RWPE2 (cell line): ENCODE data around the gene DYNLT2.

Experiments
- ATAC-seq: fragments of 200-7000 bp; cut with Tn5 transposase; 3 replicates; pipeline ENCODE4 v1.9.1; 2021; ENCODE audit warnings: low read depth
- DNase-seq: peaks from one replicate; pipeline ENCODE4 v3.0.0-alpha.2; 2020; ENCODE audit warnings: low spot score
- H3K27ac ChIP-seq: fragments of 450-650 bp; 2 replicates; pipeline ENCODE4 v1.5.1; 2017; ENCODE audit warnings: mild to moderate bottlenecking; ENCODE audit not compliant: poor library complexity, severe bottlenecking
- H3K27me3 ChIP-seq: fragments of 250-450 bp; sonication (Bioruptor Pico); 2 replicates; pipeline ENCODE4 v1.5.1; 2021; ENCODE audit warnings: mild to moderate bottlenecking, moderate library complexity; ENCODE audit not compliant: insufficient read depth, poor library complexity, severe bottlenecking
- H3K36me3 ChIP-seq: fragments of 250-450 bp; sonication (Bioruptor Pico); 2 replicates; pipeline ENCODE4 v1.5.1; 2020; ENCODE audit warnings: low read depth, mild to moderate bottlenecking, moderate library complexity
- H3K4me1 ChIP-seq: fragments of 250-450 bp; sonication (Bioruptor Pico); 2 replicates; pipeline ENCODE4 v1.5.1; 2021; ENCODE audit warnings: mild to moderate bottlenecking, moderate library complexity; ENCODE audit not compliant: insufficient read depth, poor library complexity, severe bottlenecking
- H3K4me3 ChIP-seq: fragments of 250-450 bp; sonication (Bioruptor Pico); 2 replicates; pipeline ENCODE4 v1.5.1; 2021; ENCODE audit warnings: mild to moderate bottlenecking, moderate library complexity; ENCODE audit not compliant: severe bottlenecking
- H3K9me3 ChIP-seq: fragments of 250-450 bp; sonication (Bioruptor Pico); 2 replicates; pipeline ENCODE4 v1.5.1; 2021; ENCODE audit warnings: mild to moderate bottlenecking, moderate library complexity; ENCODE audit not compliant: severe bottlenecking
- CTCF ChIP-seq: fragments of 450-650 bp; IDR thresholded peaks from one replicate; pipeline ENCODE4 v1.5.1; 2017; ENCODE audit warnings: mild to moderate bottlenecking, moderate library complexity; ENCODE audit not compliant: poor library complexity, severe bottlenecking

Gene DYNLT2

GRCh38 chr6:169763308-169763707 lies 11.9 kb upstream of the DYNLT2 start:
- ATAC-seq (no peak), DNase-seq (no peak)
- Histone ChIP-seq H3K36me3 (peaks cover 93% of the 10 kb centered on the region), H3K4me3 (no peak overlapping the region), H3K27me3 (no peaks in the 10 kb centered on the region), H3K27ac (no peak overlapping the region), H3K9me3 (no peaks in the 10 kb centered on the region), H3K4me1 (no peaks in the 10 kb centered on the region)
- no peak for TF ChIP-seq CTCF

GRCh38 chr6:169755162-169755561 lies 3.8 kb upstream of the DYNLT2 start:
- H3K27ac ChIP-seq = no peak overlapping the region
- H3K4me1 ChIP-seq = peaks cover 11% of the 10 kb centered on the region
- ATAC-seq = no peak
- no peaks in the 10 kb centered on the region for H3K9me3 ChIP-seq
- no peak for DNase-seq
- peaks cover 52% of the 10 kb centered on the region for H3K36me3 ChIP-seq
- no peak overlapping the region for H3K4me3 ChIP-seq
- no peaks in the 10 kb centered on the region for H3K27me3 ChIP-seq
- no peak for TF ChIP-seq CTCF

- Histone ChIP-seq H3K27ac (peak overlapping the region; percentile 70), H3K36me3 (peaks cover 33% of the 10 kb centered on the region), H3K4me1 (peaks cover 16% of the 10 kb centered on the region), H3K27me3 (no peaks in the 10 kb centered on the region), H3K9me3 (no peaks in the 10 kb centered on the region), H3K4me3 (peak overlapping the region; percentile 96)
- TF ChIP-seq CTCF = no peak
- no peak for ATAC-seq
- DNase-seq = no peak
Measured at GRCh38 chr6:169752074-169752623, 777 bp upstream of the DYNLT2 start.

GRCh38 chr6:169746556-169746955 lies 4.8 kb downstream of the DYNLT2 start:
- Histone ChIP-seq H3K36me3 (peaks cover 14% of the 10 kb centered on the region), H3K27me3 (no peaks in the 10 kb centered on the region), H3K4me3 (no peak overlapping the region), H3K27ac (no peak overlapping the region), H3K9me3 (no peaks in the 10 kb centered on the region), H3K4me1 (peaks cover 8% of the 10 kb centered on the region)
- no peak for ATAC-seq
- TF ChIP-seq CTCF = no peak
- DNase-seq = no peak

- peaks cover 13% of the 10 kb centered on the region for H3K36me3 ChIP-seq
- no peak for TF ChIP-seq CTCF
- DNase-seq = no peak
- ATAC-seq = no peak
- no peaks in the 10 kb centered on the region for H3K9me3 ChIP-seq
- H3K27me3 ChIP-seq = no peaks in the 10 kb centered on the region
- H3K27ac ChIP-seq = no peak overlapping the region
- H3K4me1 ChIP-seq = peaks cover 8% of the 10 kb centered on the region
- H3K4me3 ChIP-seq = no peak overlapping the region
Measured at GRCh38 chr6:169745405-169745804, 6.0 kb downstream of the DYNLT2 start.
